ENCODE results near the gene MAN2A1. TPM values are rescaled to one million over a fixed set of nuclear protein-coding genes. Genes with fewer than 3 reads are reported as not detected.
A peak's percentile ranks its signal among the peaks of the same experiment; 100 is the strongest.

MAN2A1 gene
- total RNA-seq, 1 experiment from 2014 or later, result 128 TPM

DNA sequence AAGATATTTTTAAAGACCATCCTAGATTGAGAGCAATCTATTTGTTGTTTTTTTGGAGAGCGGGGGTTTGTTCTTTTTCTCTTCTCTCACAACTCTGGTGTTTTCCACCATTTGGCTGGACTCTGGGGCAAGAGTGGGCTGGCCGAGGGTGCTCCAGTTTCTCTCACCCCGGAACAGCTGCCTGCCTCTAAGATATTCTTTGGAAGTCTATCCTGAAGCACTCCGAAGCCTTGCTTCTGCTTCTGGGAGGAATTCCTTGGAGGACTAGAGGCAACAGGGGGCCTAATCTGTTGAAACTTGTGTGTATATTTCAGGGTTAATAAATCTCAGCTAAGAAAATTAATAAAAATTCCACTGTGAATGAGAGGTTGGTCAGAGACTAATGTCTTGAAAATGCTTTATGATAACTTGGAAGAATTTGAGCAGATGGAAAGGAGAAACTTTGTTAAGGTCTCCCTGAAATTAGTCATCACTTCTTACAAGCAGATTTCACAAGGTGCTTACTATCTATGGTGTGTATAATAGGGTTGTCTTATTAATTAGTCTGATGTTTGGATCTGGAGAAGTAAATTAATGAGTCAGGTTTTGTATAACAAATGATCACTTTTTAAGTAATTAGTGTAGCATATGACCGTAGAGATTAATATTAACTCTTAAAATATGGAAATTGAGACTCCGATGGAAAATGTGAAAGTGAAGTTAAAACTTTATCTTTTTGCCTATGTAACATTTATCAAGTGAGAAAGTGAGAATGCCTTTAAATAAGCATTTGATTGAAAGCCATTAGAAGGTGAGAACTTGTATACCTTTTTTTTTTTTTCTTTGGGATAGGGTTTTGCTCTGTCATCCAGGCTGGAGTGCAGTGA, 4.0 kb downstream of the MAN2A1 start:
- peaks cover 2% of the 10 kb centered on the region for H3K9me3 ChIP-seq (ENCODE audit: low read depth, low read length, poor library complexity, severe bottlenecking)
- peaks cover 4% of the 10 kb centered on the region for H3K36me3 ChIP-seq (ENCODE audit: insufficient read depth, low read length, poor library complexity, severe bottlenecking)
- no peak for DNase-seq (ENCODE audit: low spot score)
- intact Hi-C loops (cut with micrococcal nuclease; ENCODE audit: unreplicated experiment), result loop anchor here (5.0 to 10.0 kb wide), 4 partner anchors 64 to 361 kb away; partner anchors contain the start of gene PJA2
- ChIA-PET CTCF (no interaction called here), POLR2A (ENCODE audit: low non-redundant PET) (interaction anchor here (0.6 kb wide), 1 partner anchor 1023 kb away, joined by 3 read pairs; no protein-coding TSS in a partner anchor)
- H3K27ac ChIP-seq (ENCODE audit: low read depth, low read length, poor library complexity, severe bottlenecking), result peak overlapping the region; percentile 43
- peak overlapping the region; percentile 91 for H3K4me3 ChIP-seq (ENCODE audit: low read depth, low read length, poor library complexity, severe bottlenecking)
- H3K4me1 ChIP-seq (ENCODE audit: insufficient read depth, low read length, poor library complexity, severe bottlenecking), result peaks cover 48% of the 10 kb centered on the region
- BruUV-seq (replicated peaks), result no TSS peak
- TF ChIP-seq, protein P1, sequence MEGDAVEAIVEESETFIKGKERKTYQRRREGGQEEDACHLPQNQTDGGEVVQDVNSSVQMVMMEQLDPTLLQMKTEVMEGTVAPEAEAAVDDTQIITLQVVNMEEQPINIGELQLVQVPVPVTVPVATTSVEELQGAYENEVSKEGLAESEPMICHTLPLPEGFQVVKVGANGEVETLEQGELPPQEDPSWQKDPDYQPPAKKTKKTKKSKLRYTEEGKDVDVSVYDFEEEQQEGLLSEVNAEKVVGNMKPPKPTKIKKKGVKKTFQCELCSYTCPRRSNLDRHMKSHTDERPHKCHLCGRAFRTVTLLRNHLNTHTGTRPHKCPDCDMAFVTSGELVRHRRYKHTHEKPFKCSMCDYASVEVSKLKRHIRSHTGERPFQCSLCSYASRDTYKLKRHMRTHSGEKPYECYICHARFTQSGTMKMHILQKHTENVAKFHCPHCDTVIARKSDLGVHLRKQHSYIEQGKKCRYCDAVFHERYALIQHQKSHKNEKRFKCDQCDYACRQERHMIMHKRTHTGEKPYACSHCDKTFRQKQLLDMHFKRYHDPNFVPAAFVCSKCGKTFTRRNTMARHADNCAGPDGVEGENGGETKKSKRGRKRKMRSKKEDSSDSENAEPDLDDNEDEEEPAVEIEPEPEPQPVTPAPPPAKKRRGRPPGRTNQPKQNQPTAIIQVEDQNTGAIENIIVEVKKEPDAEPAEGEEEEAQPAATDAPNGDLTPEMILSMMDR (conservative IDR thresholded peaks at IDR 0.05; ENCODE audit: low read depth, low read length), result no peak
- TF ChIP-seq EZH2 (IDR thresholded peaks at IDR 0.05; ENCODE audit: borderline replicate concordance, low read depth, low read length, poor library complexity, severe bottlenecking), result no peak
- no peaks in the 10 kb centered on the region for H3K27me3 ChIP-seq (replicated peaks; ENCODE audit: insufficient read depth, low read depth, low read length, poor library complexity)

DNA sequence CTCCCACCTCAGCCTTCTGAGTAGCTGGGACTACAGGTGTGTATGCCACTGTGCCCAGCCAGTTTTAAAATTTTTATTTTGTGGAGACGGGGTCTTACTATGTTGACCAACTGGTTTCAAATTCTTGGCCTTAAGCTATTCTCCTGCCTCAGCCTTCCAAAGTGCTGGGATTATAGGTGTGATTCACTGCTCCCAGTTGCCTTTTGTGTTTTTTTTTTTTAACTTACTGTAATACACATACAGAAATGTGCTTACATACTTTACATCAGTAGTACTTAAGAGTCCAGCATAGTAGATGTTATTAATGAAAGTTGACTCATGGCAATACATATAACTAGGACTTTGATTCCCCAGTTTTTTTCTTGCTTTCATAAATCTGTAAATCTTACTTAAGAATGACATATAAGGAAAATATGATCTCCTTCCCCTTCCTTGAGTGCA, 4.7 kb downstream of the MAN2A1 start:
- ChIA-PET CTCF (no interaction called here), POLR2A (ENCODE audit: low non-redundant PET) (no interaction called here)
- BruUV-seq (replicated peaks), result no TSS peak

More for the DNA sequence above, 4.7 kb downstream of the MAN2A1 start:
- intact Hi-C loops (cut with micrococcal nuclease; ENCODE audit: unreplicated experiment), result loop anchor here (5.0 to 10.0 kb wide), 4 partner anchors 63 to 360 kb away; partner anchors contain the start of gene PJA2
- H3K9me3 ChIP-seq (ENCODE audit: low read depth, low read length, poor library complexity, severe bottlenecking), result no peaks in the 10 kb centered on the region
- no peak for DNase-seq (ENCODE audit: low spot score)
- peaks cover 10% of the 10 kb centered on the region for H3K36me3 ChIP-seq (ENCODE audit: insufficient read depth, low read length, poor library complexity, severe bottlenecking)
- TF ChIP-seq EZH2 (IDR thresholded peaks at IDR 0.05; ENCODE audit: borderline replicate concordance, low read depth, low read length, poor library complexity, severe bottlenecking), result no peak
- TF ChIP-seq, protein P1 (conservative IDR thresholded peaks at IDR 0.05; ENCODE audit: low read depth, low read length), result no peak
- peak overlapping the region; percentile 91 for H3K4me3 ChIP-seq (ENCODE audit: low read depth, low read length, poor library complexity, severe bottlenecking)
- peaks cover 54% of the 10 kb centered on the region for H3K4me1 ChIP-seq (ENCODE audit: insufficient read depth, low read length, poor library complexity, severe bottlenecking)
- no peaks in the 10 kb centered on the region for H3K27me3 ChIP-seq (replicated peaks; ENCODE audit: insufficient read depth, low read depth, low read length, poor library complexity)
- peak overlapping the region; percentile 3 for H3K27ac ChIP-seq (ENCODE audit: low read depth, low read length, poor library complexity, severe bottlenecking)
